ENCODE measurements around the gene LTF. TPM values are rescaled to one million over a fixed set of nuclear protein-coding genes. Genes with fewer than 3 reads are reported as not detected.
A peak's percentile ranks its signal among the peaks of the same experiment; 100 is the strongest.

LTF gene
- total and polyA plus RNA-seq, 5 donors: 0.71 to 5.5 (median 2.1) TPM

GRCh38 chr3:46479696-46480095 is 15.0 kb upstream of the LTF start:
- no peak for ATAC-seq
- intact Hi-C loops (cut with DNase I): no loop called here

DNA sequence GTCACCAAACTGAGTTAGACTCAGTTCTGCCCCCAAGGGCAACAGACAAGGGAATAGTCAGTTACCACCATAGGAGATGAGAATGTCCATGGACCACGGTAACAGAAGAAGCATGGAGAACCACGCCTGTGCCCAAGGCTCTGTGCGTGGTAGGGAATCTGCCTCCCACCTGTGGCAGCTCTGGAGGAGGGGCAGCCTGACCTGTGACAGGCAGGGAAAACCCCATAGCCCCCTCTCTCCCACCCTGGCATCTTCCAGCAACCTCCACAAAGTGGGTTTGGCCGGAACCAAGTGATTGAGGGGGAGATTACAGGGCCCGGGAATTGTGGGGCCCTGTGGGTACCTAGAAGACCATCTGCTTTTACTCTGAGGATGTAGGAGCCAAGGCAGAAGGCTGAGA is 14.3 kb upstream of the LTF start:
- no peak overlapping the region for H3K4me3 ChIP-seq (ENCODE audit: low read length)
- H3K9me3 ChIP-seq (ENCODE audit: control insufficient read depth, low read length): no peaks in the 10 kb centered on the region
- H3K27me3 ChIP-seq (ENCODE audit: control insufficient read depth, insufficient read depth): no peaks in the 10 kb centered on the region
- H3K27ac ChIP-seq (ENCODE audit: low read length): no peak overlapping the region
- ATAC-seq (no peak), DNase-seq (no peak)
- WGBS: 90% methylated on average over 5 of the region's 5 CpGs
- intact Hi-C loops (cut with DNase I): no loop called here
- no peaks in the 10 kb centered on the region for H3K4me1 ChIP-seq (ENCODE audit: control insufficient read depth, insufficient read depth, low read length)

More at GRCh38 chr3:46479696-46480095, 15.0 kb upstream of the LTF start:
- DNase-seq: no peak
- Histone ChIP-seq H3K27ac (ENCODE audit: low read length) (no peak overlapping the region), H3K27me3 (ENCODE audit: control insufficient read depth, insufficient read depth) (no peaks in the 10 kb centered on the region), H3K9me3 (ENCODE audit: control insufficient read depth, low read length) (no peaks in the 10 kb centered on the region), H3K4me1 (ENCODE audit: control insufficient read depth, insufficient read depth, low read length) (no peaks in the 10 kb centered on the region), H3K4me3 (ENCODE audit: low read length) (no peak overlapping the region)
- WGBS: 72% methylated on average over 5 of the region's 5 CpGs

DNA sequence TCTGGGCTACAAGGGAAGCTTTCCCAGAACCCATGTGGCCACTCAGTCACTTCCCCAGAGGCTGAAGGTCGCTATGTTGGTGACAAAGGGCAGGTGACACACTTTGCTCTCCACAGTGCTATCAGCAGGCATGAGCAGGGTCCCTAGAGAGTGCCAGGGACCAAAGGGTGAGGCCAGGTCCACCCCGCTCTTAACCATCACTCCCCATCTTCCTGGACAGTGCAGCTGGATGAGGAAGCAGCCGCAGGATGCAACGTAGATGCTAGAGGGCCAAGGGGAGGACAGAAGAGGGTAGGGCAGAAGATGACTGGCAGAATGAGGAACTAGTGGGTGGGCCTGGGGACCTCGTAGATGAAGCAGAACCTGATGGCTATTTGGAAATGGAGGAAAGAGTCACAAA is 13.6 kb upstream of the LTF start:
- H3K27me3 ChIP-seq (ENCODE audit: control insufficient read depth, insufficient read depth): no peaks in the 10 kb centered on the region
- H3K27ac ChIP-seq (ENCODE audit: low read length): no peak overlapping the region
- no peak overlapping the region for H3K4me3 ChIP-seq (ENCODE audit: low read length)
- peak in 1 of 2 donors; percentile 44 for ATAC-seq
- no peaks in the 10 kb centered on the region for H3K9me3 ChIP-seq (ENCODE audit: control insufficient read depth, low read length)
- WGBS: 78% methylated on average over 5 of the region's 5 CpGs
- DNase-seq: no peak
- H3K4me1 ChIP-seq (ENCODE audit: control insufficient read depth, insufficient read depth, low read length): no peaks in the 10 kb centered on the region
- intact Hi-C loops (cut with DNase I): no loop called here

DNA sequence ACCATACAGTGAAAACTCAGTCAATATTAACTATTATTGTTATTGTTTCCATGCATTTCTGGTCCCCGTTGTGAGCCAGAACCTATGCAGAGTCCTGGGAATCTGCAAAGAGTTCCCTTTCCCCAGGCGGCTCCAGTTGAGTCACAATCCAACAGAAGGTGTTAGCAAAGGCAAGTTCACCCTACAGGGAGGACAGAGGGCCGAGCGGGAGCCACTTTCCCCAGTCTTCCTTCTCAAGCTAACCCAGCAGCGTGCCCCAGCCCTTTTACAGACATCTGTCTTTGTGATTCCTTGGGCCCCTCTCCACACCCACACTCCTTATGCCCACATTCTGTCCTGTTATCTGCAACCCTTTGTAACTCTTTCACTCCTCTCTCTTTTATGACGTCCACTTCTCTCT is 13.1 kb upstream of the LTF start:
- no peak for DNase-seq
- intact Hi-C loops (cut with DNase I): no loop called here
- H3K27me3 ChIP-seq (ENCODE audit: control insufficient read depth, insufficient read depth): no peaks in the 10 kb centered on the region
- no peak for ATAC-seq
- H3K9me3 ChIP-seq (ENCODE audit: control insufficient read depth, low read length): no peaks in the 10 kb centered on the region
- H3K4me3 ChIP-seq (ENCODE audit: low read length): no peak overlapping the region
- WGBS: 79% methylated on average over 6 of the region's 6 CpGs
- no peaks in the 10 kb centered on the region for H3K4me1 ChIP-seq (ENCODE audit: control insufficient read depth, insufficient read depth, low read length)
- no peak overlapping the region for H3K27ac ChIP-seq (ENCODE audit: low read length)

DNA sequence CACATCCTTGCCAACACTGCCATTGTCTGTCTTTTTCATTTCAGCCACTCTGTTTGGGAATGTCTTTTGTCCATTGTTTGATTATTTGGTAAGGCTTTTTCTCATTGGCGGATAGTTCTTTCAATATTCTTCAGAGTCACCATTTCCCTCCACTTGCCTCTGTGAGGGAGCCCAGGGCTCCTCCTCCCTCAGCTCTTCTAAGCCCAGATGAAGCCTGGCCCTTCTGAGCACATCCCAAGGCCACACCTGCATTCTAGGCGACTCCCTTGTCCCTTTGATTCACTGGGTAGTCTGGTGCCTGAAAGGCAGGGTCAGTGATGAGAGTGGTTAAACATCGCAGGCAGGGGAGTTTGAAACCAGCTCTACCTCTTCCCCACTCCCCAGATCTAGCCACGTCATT is 12.4 kb upstream of the LTF start:
- H3K4me3 ChIP-seq (ENCODE audit: low read length): no peak overlapping the region
- H3K27ac ChIP-seq (ENCODE audit: low read length): no peak overlapping the region
- no peaks in the 10 kb centered on the region for H3K27me3 ChIP-seq (ENCODE audit: control insufficient read depth, insufficient read depth)
- ATAC-seq: no peak
- H3K4me1 ChIP-seq (ENCODE audit: control insufficient read depth, insufficient read depth, low read length): no peaks in the 10 kb centered on the region
- 81% methylated on average over 4 of the region's 4 CpGs for WGBS
- no peak for DNase-seq
- H3K9me3 ChIP-seq (ENCODE audit: control insufficient read depth, low read length): no peaks in the 10 kb centered on the region
- intact Hi-C loops (cut with DNase I): no loop called here

DNA sequence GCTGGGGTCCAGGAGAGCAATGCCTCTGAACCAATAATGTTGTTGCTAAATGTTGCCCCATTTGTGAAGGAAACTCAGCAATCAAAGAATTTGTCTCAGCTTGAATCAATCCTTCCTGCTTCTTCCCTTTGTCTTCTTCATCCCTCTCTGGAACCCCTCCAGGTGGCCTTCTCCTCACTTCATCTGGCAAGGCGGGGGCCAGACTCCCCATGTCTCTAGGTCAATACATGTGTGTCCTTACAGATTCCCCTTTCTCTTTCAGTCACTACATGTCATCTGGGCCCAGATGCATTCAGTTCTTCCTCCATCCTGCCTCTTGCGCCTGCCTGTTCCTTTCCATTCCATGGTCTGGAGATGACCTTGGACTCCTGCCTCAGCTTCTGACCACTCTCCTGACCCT is 8.0 kb upstream of the LTF start:
- H3K9me3 ChIP-seq (ENCODE audit: control insufficient read depth, low read length): no peaks in the 10 kb centered on the region
- ATAC-seq (no peak), DNase-seq (no peak)
- H3K4me3 ChIP-seq (ENCODE audit: low read length): no peak overlapping the region
- intact Hi-C loops (cut with DNase I): no loop called here
- 93% methylated on average over 2 of the region's 2 CpGs for WGBS
- peaks cover 4% of the 10 kb centered on the region for H3K4me1 ChIP-seq (ENCODE audit: control insufficient read depth, insufficient read depth, low read length)
- H3K27ac ChIP-seq (ENCODE audit: low read length): no peak overlapping the region
- no peaks in the 10 kb centered on the region for H3K27me3 ChIP-seq (ENCODE audit: control insufficient read depth, insufficient read depth)

GRCh38 chr3:46471371-46471914 is 6.7 kb upstream of the LTF start:
- 91% methylated on average over 5 of the region's 5 CpGs for WGBS
- H3K27ac ChIP-seq (ENCODE audit: low read length): no peak overlapping the region

DNA sequence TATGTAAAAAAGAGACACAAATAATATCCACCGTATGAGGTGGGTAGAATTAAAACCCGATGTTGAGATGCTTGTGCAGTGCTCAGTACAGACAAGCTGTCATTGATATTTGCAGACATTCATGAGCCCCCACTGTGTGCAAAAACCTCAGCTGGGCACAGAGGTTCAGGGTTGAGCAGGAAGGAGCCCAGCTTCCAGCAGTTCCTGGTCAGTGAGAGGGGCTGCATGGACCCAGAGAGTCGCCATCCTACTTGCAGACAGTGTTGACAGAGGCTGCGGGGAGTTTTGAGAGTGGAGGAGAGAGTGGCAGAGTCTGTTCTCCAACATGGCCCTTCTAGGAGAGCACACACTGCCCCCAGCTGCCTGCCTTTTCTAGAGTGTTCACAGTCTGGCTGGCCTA is 6.1 kb upstream of the LTF start:
- intact Hi-C loops (cut with DNase I): no loop called here
- Histone ChIP-seq H3K4me3 (ENCODE audit: low read length) (no peak overlapping the region), H3K4me1 (ENCODE audit: control insufficient read depth, insufficient read depth, low read length) (peaks cover 4% of the 10 kb centered on the region), H3K27me3 (ENCODE audit: control insufficient read depth, insufficient read depth) (no peaks in the 10 kb centered on the region), H3K9me3 (ENCODE audit: control insufficient read depth, low read length) (no peaks in the 10 kb centered on the region), H3K27ac (ENCODE audit: low read length) (no peak overlapping the region)
- 89% methylated on average over 4 of the region's 4 CpGs for WGBS
- ATAC-seq (no peak), DNase-seq (no peak)

More at GRCh38 chr3:46471371-46471914, 6.7 kb upstream of the LTF start:
- no peaks in the 10 kb centered on the region for H3K9me3 ChIP-seq (ENCODE audit: control insufficient read depth, low read length)
- ATAC-seq (no peak), DNase-seq (no peak)
- intact Hi-C loops (cut with DNase I): no loop called here
- peaks cover 4% of the 10 kb centered on the region for H3K4me1 ChIP-seq (ENCODE audit: control insufficient read depth, insufficient read depth, low read length)
- no peaks in the 10 kb centered on the region for H3K27me3 ChIP-seq (ENCODE audit: control insufficient read depth, insufficient read depth)
- H3K4me3 ChIP-seq (ENCODE audit: low read length): no peak overlapping the region

- H3K4me1 ChIP-seq (ENCODE audit: control insufficient read depth, insufficient read depth, low read length): peaks cover 4% of the 10 kb centered on the region
- intact Hi-C loops (cut with DNase I): no loop called here
- ATAC-seq: peak in 1 of 2 donors; percentile 20
- 51% methylated on average over 3 of the region's 3 CpGs for WGBS
- no peaks in the 10 kb centered on the region for H3K27me3 ChIP-seq (ENCODE audit: control insufficient read depth, insufficient read depth)
- H3K9me3 ChIP-seq (ENCODE audit: control insufficient read depth, low read length): no peaks in the 10 kb centered on the region
- no peak overlapping the region for H3K4me3 ChIP-seq (ENCODE audit: low read length)
- DNase-seq: no peak
- H3K27ac ChIP-seq (ENCODE audit: low read length): no peak overlapping the region
Observed at GRCh38 chr3:46469680-46470357, 5.1 kb upstream of the LTF start.

- 72% methylated on average over 6 of the region's 6 CpGs for WGBS
- ATAC-seq (no peak), DNase-seq (no peak)
- H3K27me3 ChIP-seq (ENCODE audit: control insufficient read depth, insufficient read depth): no peaks in the 10 kb centered on the region
- no peaks in the 10 kb centered on the region for H3K9me3 ChIP-seq (ENCODE audit: control insufficient read depth, low read length)
- H3K4me1 ChIP-seq (ENCODE audit: control insufficient read depth, insufficient read depth, low read length): peaks cover 4% of the 10 kb centered on the region
- no peak overlapping the region for H3K27ac ChIP-seq (ENCODE audit: low read length)
- no peak overlapping the region for H3K4me3 ChIP-seq (ENCODE audit: low read length)
- intact Hi-C loops (cut with DNase I): no loop called here
Observed at GRCh38 chr3:46468753-46469600, 4.3 kb upstream of the LTF start.

GRCh38 chr3:46467562-46467961 is 2.9 kb upstream of the LTF start:
- Histone ChIP-seq H3K27ac (ENCODE audit: low read length) (no peak overlapping the region), H3K4me3 (ENCODE audit: low read length) (no peak overlapping the region), H3K4me1 (ENCODE audit: control insufficient read depth, insufficient read depth, low read length) (peaks cover 7% of the 10 kb centered on the region), H3K27me3 (ENCODE audit: control insufficient read depth, insufficient read depth) (no peaks in the 10 kb centered on the region), H3K9me3 (ENCODE audit: control insufficient read depth, low read length) (no peaks in the 10 kb centered on the region)
- DNase-seq (no peak), ATAC-seq (no peak)
- WGBS: 93% methylated on average over 4 of the region's 4 CpGs
- intact Hi-C loops (cut with DNase I): no loop called here

Measured in right cardiac atrium (tissue), 5 donors.